ENCODE data around the gene CACNA1I. TPM values are rescaled to one million over a fixed set of nuclear protein-coding genes. Genes with fewer than 3 reads are reported as not detected.

The CACNA1I gene
- total and polyA plus RNA-seq, 2 experiments from 2014 or later = 0.04 to 0.24 TPM

GRCh38 chr22:39678862-39679490, 108.4 kb downstream of the CACNA1I start:
- TF ChIP-seq, protein P1, sequence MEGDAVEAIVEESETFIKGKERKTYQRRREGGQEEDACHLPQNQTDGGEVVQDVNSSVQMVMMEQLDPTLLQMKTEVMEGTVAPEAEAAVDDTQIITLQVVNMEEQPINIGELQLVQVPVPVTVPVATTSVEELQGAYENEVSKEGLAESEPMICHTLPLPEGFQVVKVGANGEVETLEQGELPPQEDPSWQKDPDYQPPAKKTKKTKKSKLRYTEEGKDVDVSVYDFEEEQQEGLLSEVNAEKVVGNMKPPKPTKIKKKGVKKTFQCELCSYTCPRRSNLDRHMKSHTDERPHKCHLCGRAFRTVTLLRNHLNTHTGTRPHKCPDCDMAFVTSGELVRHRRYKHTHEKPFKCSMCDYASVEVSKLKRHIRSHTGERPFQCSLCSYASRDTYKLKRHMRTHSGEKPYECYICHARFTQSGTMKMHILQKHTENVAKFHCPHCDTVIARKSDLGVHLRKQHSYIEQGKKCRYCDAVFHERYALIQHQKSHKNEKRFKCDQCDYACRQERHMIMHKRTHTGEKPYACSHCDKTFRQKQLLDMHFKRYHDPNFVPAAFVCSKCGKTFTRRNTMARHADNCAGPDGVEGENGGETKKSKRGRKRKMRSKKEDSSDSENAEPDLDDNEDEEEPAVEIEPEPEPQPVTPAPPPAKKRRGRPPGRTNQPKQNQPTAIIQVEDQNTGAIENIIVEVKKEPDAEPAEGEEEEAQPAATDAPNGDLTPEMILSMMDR (IDR thresholded peaks at IDR 0.05; ENCODE audit: low read depth, low read length) = no peak
- no peak overlapping the region for H3K27ac ChIP-seq
- H3K4me3 ChIP-seq = no peak overlapping the region
- no peak for DNase-seq (ENCODE audit: low read depth in 1 of 2, low spot score in 1 of 2)
- H3K9me3 ChIP-seq (ENCODE audit: low read depth) = no peaks in the 10 kb centered on the region
- H3K27me3 ChIP-seq = no peaks in the 10 kb centered on the region
- no peaks in the 10 kb centered on the region for H3K36me3 ChIP-seq
- no peaks in the 10 kb centered on the region for H3K4me1 ChIP-seq (ENCODE audit: low read depth)

- no peaks in the 10 kb centered on the region for H3K36me3 ChIP-seq
- no peaks in the 10 kb centered on the region for H3K4me1 ChIP-seq (ENCODE audit: low read depth)
- H3K27ac ChIP-seq = no peak overlapping the region
- TF ChIP-seq, protein P1 (IDR thresholded peaks at IDR 0.05; ENCODE audit: low read depth, low read length) = no peak
- no peaks in the 10 kb centered on the region for H3K27me3 ChIP-seq
- H3K4me3 ChIP-seq = no peak overlapping the region
- DNase-seq (ENCODE audit: low read depth in 1 of 2, low spot score in 1 of 2) = no peak
- no peaks in the 10 kb centered on the region for H3K9me3 ChIP-seq (ENCODE audit: low read depth)
Observed at GRCh38 chr22:39679652-39680051, 109.1 kb downstream of the CACNA1I start.

- H3K27ac ChIP-seq = no peak overlapping the region
- no peak overlapping the region for H3K4me3 ChIP-seq
- no peaks in the 10 kb centered on the region for H3K27me3 ChIP-seq
- DNase-seq (ENCODE audit: low read depth in 1 of 2, low spot score in 1 of 2) = no peak
- H3K4me1 ChIP-seq (ENCODE audit: low read depth) = no peaks in the 10 kb centered on the region
- TF ChIP-seq, protein P1 (IDR thresholded peaks at IDR 0.05; ENCODE audit: low read depth, low read length) = no peak
- H3K9me3 ChIP-seq (ENCODE audit: low read depth) = no peaks in the 10 kb centered on the region
- no peaks in the 10 kb centered on the region for H3K36me3 ChIP-seq
Observed at GRCh38 chr22:39680486-39680885, 109.9 kb downstream of the CACNA1I start.

GRCh38 chr22:39681038-39681861, 110.7 kb downstream of the CACNA1I start:
- no peaks in the 10 kb centered on the region for H3K36me3 ChIP-seq
- TF ChIP-seq, protein P1 (IDR thresholded peaks at IDR 0.05; ENCODE audit: low read depth, low read length) = no peak
- no peak overlapping the region for H3K4me3 ChIP-seq
- no peaks in the 10 kb centered on the region for H3K4me1 ChIP-seq (ENCODE audit: low read depth)
- no peaks in the 10 kb centered on the region for H3K9me3 ChIP-seq (ENCODE audit: low read depth)
- H3K27ac ChIP-seq = no peak overlapping the region
- DNase-seq (ENCODE audit: low read depth in 1 of 2, low spot score in 1 of 2) = no peak
- no peaks in the 10 kb centered on the region for H3K27me3 ChIP-seq

- TF ChIP-seq, protein P1 (IDR thresholded peaks at IDR 0.05; ENCODE audit: low read depth, low read length) = no peak
- no peaks in the 10 kb centered on the region for H3K27me3 ChIP-seq
- H3K4me3 ChIP-seq = no peak overlapping the region
- H3K9me3 ChIP-seq (ENCODE audit: low read depth) = no peaks in the 10 kb centered on the region
- no peaks in the 10 kb centered on the region for H3K36me3 ChIP-seq
- DNase-seq (ENCODE audit: low read depth in 1 of 2, low spot score in 1 of 2) = no peak
- no peak overlapping the region for H3K27ac ChIP-seq
- no peaks in the 10 kb centered on the region for H3K4me1 ChIP-seq (ENCODE audit: low read depth)
Observed at GRCh38 chr22:39682994-39683393, 112.4 kb downstream of the CACNA1I start.

Data from cardiac muscle cell (in vitro differentiated cells and primary cell).